IMR-90 (cell line): ENCODE measurements around the gene MECR. TPM values are rescaled to one million over a fixed set of nuclear protein-coding genes. Genes with fewer than 3 reads are reported as not detected.
"Not testable (repeated sequence)": the region's sequence is repeated elsewhere in the genome, so short reads cannot be mapped to it uniquely, and the experiment has no call there.

Experiments
- ATAC-seq: fragments of 200-7000 bp; cut with Tn5 transposase; 2 replicates; pipeline ENCODE4 v1.9.1; 2020; ENCODE audit warnings: low read depth, mild to moderate bottlenecking, moderate library complexity
- BruUV-seq: library from RNA; stranded (reverse); fragments of 400-500 nt; replicated peaks from 2 replicates; lab custom pipeline; 2021; lab: Mats Ljungman, UMichigan
- CTCF ChIA-PET: fragments of 300-600 bp; formaldehyde crosslinking; extraction: SDS; loops from one replicate; lab custom pipeline; 2021; ENCODE audit warnings: antibody characterized with exemption; lab: Yijun Ruan, JAX
- POLR2A ChIA-PET: fragments of 300-600 bp; sonication (Branson Sonifier 250); formaldehyde crosslinking; loops from one replicate; lab custom pipeline; 2022; ENCODE audit warnings: antibody characterized with exemption; ENCODE audit not compliant: unreplicated experiment; lab: Charles Lee
- DNase-seq: peaks from one replicate; pipeline ENCODE4 v3.0.0; 2013
- H2AFZ ChIP-seq: replicated peaks from 2 replicates; pipeline ENCODE3; 2013; ENCODE audit warnings: low read length, mild to moderate bottlenecking; ENCODE audit not compliant: poor library complexity
- H2AK5ac ChIP-seq: 2 replicates; pipeline ENCODE4 v1.6.1; 2013; ENCODE audit warnings: low read depth, low read length, inconsistent platforms
- H2AK9ac ChIP-seq: replicated peaks from 2 replicates; pipeline ENCODE3; 2013; ENCODE audit warnings: mild to moderate bottlenecking, low read depth, low read length, moderate library complexity; ENCODE audit not compliant: poor library complexity
- H2BK120ac ChIP-seq: 2 replicates; pipeline ENCODE4 v1.6.1; 2013; ENCODE audit warnings: low read depth, low read length, inconsistent platforms
- H2BK15ac ChIP-seq: 3 replicates; pipeline ENCODE4 v1.6.1; 2013; ENCODE audit warnings: low read depth, low read length, inconsistent platforms
- H2BK20ac ChIP-seq: 2 replicates; pipeline ENCODE4 v1.6.1; 2013; ENCODE audit warnings: low read depth, mild to moderate bottlenecking, inconsistent platforms, low read length, moderate library complexity
- H2BK5ac ChIP-seq: 2 replicates; pipeline ENCODE4 v1.6.1; 2013; ENCODE audit warnings: mild to moderate bottlenecking, low read depth, low read length, inconsistent platforms; ENCODE audit not compliant: poor library complexity, severe bottlenecking
- H3K14ac ChIP-seq: replicated peaks from 2 replicates; pipeline ENCODE4 v1.6.1; 2013; ENCODE audit warnings: low read depth, low read length, inconsistent platforms
- H3K18ac ChIP-seq: 2 replicates; pipeline ENCODE4 v1.6.1; 2013; ENCODE audit warnings: low read depth, low read length, control low read depth
- H3K23ac ChIP-seq: 2 replicates; pipeline ENCODE4 v1.6.1; 2013; ENCODE audit warnings: low read depth, low read length, inconsistent platforms
- H3K27ac ChIP-seq: 2 replicates; pipeline ENCODE4 v1.5.1; 2013; ENCODE audit warnings: mild to moderate bottlenecking, control low read depth, low read length; ENCODE audit not compliant: insufficient read depth
- H3K27me3 ChIP-seq: 2 replicates; pipeline ENCODE4 v1.6.1; 2013; ENCODE audit warnings: low read length; ENCODE audit not compliant: control insufficient read depth, insufficient read depth
- H3K36me3 ChIP-seq: 2 replicates; pipeline ENCODE4 v1.6.1; 2013; ENCODE audit warnings: low read length, mixed read lengths; ENCODE audit not compliant: control insufficient read depth, insufficient read depth
- H3K4ac ChIP-seq: 2 replicates; pipeline ENCODE4 v1.6.1; 2013; ENCODE audit warnings: low read depth, low read length, inconsistent platforms
- H3K4me1 ChIP-seq: 2 replicates; pipeline ENCODE4 v1.6.1; 2013; ENCODE audit warnings: low read length, mixed read lengths; ENCODE audit not compliant: control insufficient read depth, insufficient read depth
- H3K4me2 ChIP-seq: 2 replicates; pipeline ENCODE4 v1.6.1; 2013; ENCODE audit warnings: low read depth, mild to moderate bottlenecking, control low read depth, low read length, moderate library complexity
- H3K4me3 ChIP-seq: 2 replicates; pipeline ENCODE4 v1.5.1; 2013; ENCODE audit warnings: low read depth, mild to moderate bottlenecking, control low read depth, low read length, moderate library complexity; ENCODE audit not compliant: insufficient read depth
- H3K56ac ChIP-seq: 2 replicates; pipeline ENCODE4 v1.6.1; 2013; ENCODE audit warnings: low read length, inconsistent platforms; ENCODE audit not compliant: insufficient read depth; ENCODE audit errors: extremely low read depth
- H3K79me1 ChIP-seq, 2 experiments: 2 replicates each; pipeline ENCODE4 v1.6.1; 2013; ENCODE audit warnings: low read length in 2 of 2, inconsistent platforms in 1 of 2, low read depth in 1 of 2
- H3K9ac ChIP-seq: 2 replicates; pipeline ENCODE4 v1.6.1; 2013; ENCODE audit warnings: low read depth, low read length, control low read depth
- H3K9me1 ChIP-seq: 2 replicates; pipeline ENCODE4 v1.6.1; 2013; ENCODE audit warnings: low read length, inconsistent platforms; ENCODE audit not compliant: insufficient read depth
- H3K9me3 ChIP-seq: 2 replicates; pipeline ENCODE4 v1.6.1; 2013; ENCODE audit warnings: low read length; ENCODE audit not compliant: control insufficient read depth, insufficient read depth
- H4K20me1 ChIP-seq: 2 replicates; pipeline ENCODE4 v1.6.1; 2013; ENCODE audit warnings: low read length, inconsistent platforms; ENCODE audit not compliant: insufficient read depth
- H4K5ac ChIP-seq: 2 replicates; pipeline ENCODE4 v1.6.1; 2013; ENCODE audit warnings: mild to moderate bottlenecking, low read depth, low read length, control low read depth
- H4K8ac ChIP-seq, 2 experiments: 2 replicates each; pipeline ENCODE4 v1.6.1; 2013; ENCODE audit warnings: low read depth in 2 of 2, low read length in 2 of 2, control low read depth in 1 of 2, inconsistent platforms in 1 of 2
- H4K91ac ChIP-seq: 2 replicates; pipeline ENCODE4 v1.6.1; 2013; ENCODE audit warnings: low read depth, low read length, inconsistent platforms; ENCODE audit not compliant: insufficient read depth
- CTCF ChIP-seq: conservative IDR thresholded peaks from 2 replicates; pipeline ENCODE4 v1.5.1; 2012; ENCODE audit warnings: mild to moderate bottlenecking, low read depth, low read length, improper control_type of control experiment
- POLR2A ChIP-seq: IDR thresholded peaks from 2 replicates; pipeline ENCODE4 v1.6.1; 2012; ENCODE audit warnings: mild to moderate bottlenecking, low read depth, low read length
- RCOR1 ChIP-seq: IDR thresholded peaks from 2 replicates; pipeline ENCODE4 v1.6.1; 2012; ENCODE audit warnings: mild to moderate bottlenecking, low read length, improper control_type of control experiment; ENCODE audit not compliant: insufficient replicate concordance
- RFX5 ChIP-seq: IDR thresholded peaks from 2 replicates; pipeline ENCODE4 v1.8.0; 2012; ENCODE audit warnings: low read depth, mild to moderate bottlenecking, low read length, moderate library complexity
- WGBS, 2 experiments: methylation state at CpG; one replicate each; pipeline versions ENCODE4 v1.1.5 to v1.1.7; 2013; ENCODE audit warnings: missing lambda C conversion rate in 2 of 2; ENCODE audit not compliant: insufficient read length in 1 of 2; ENCODE audit errors: extremely low coverage in 2 of 2; 5-methylcytosine and 5-hydroxymethylcytosine counted together
- dilution Hi-C: fragments of 300-500 bp; cut with HindIII; formaldehyde crosslinking; loops from one replicate; pipeline ENCODE4 v1.14.3; 2018; ENCODE audit warnings: low sequenced_read_pairs; ENCODE audit not compliant: unreplicated experiment
- in situ Hi-C: fragments of 300-500 bp; cut with MboI; formaldehyde crosslinking; loops from 3 replicates; pipeline ENCODE4 v1.14.3; 2019; ENCODE audit warnings: low sequenced_read_pairs, inconsistent platforms, mixed read lengths
- intact Hi-C: fragments of 100-400 bp; cut with micrococcal nuclease; formaldehyde crosslinking; loops from 2 replicates; pipeline ENCODE4 v1.10.0; 2022
- polyA plus RNA-seq, 3 experiments: library from polyadenylated mRNA; depleted of rRNA; stranded (reverse); fragments of >200 nt; gene quantifications; 2 replicates each; pipeline ENCODE4 v1.2.3, GENCODE V29; 2012; ENCODE audit warnings: low replicate concordance in 1 of 3
- total RNA-seq: library from RNA; depleted of rRNA; stranded (reverse); fragments of >200 nt; gene quantifications from 2 replicates; pipeline ENCODE4 v1.2.3, GENCODE V29; 2012

MECR gene
- total and polyA plus RNA-seq, 2 of the 4 experiments (the other 2 are of a cell fraction), result 20.3 to 24.8 TPM

- Histone ChIP-seq H3K4ac (no peak overlapping the region), H3K4me3 (no peak overlapping the region), H3K23ac (no peak overlapping the region), H3K9me3 (no peaks in the 10 kb centered on the region), H3K79me1 (peaks cover 27 to 56% of the 10 kb centered on the region in 2 experiments), H3K27me3 (no peaks in the 10 kb centered on the region), H3K9ac (no peak overlapping the region), H3K18ac (no peak overlapping the region), H4K91ac (no peak overlapping the region), H2AK9ac (no peak overlapping the region), H3K4me2 (no peak overlapping the region), H3K56ac (no peak overlapping the region), H2BK120ac (no peak overlapping the region), H3K4me1 (0 out of 2 replicates have a peak, but pooled peaks cover 1% of the 10 kb centered on the region), H2AK5ac (no peak overlapping the region), H2BK5ac (no peak overlapping the region), H2BK20ac (no peak overlapping the region), H2BK15ac (no peak overlapping the region), H2AFZ (no peak overlapping the region), H4K20me1 (peaks cover 11% of the 10 kb centered on the region), H3K36me3 (peaks cover 75% of the 10 kb centered on the region), H4K5ac (no peak overlapping the region), H4K8ac (no peak overlapping the region), H3K14ac (no peak overlapping the region), H3K9me1 (peaks cover 7% of the 10 kb centered on the region), H3K27ac (no peak overlapping the region)
- dilution Hi-C loops (no loop called here), intact Hi-C loops (no loop called here), in situ Hi-C loops (no loop called here)
- DNase-seq (no peak), ATAC-seq (no peak)
- no TSS peak for BruUV-seq
- 100% methylated on average over 5 of the region's 8 CpGs; no CpG with 5 or more reads in 1 of the 2 experiments for WGBS, 2 experiments
- TF ChIP-seq CTCF (no peak), RCOR1 (no peak), POLR2A (no peak), RFX5 (no peak)
- ChIA-PET POLR2A (no interaction called here), CTCF (interaction anchor here (0.7 kb wide), 1 partner anchor 1146 kb away, joined by 4 read pairs; no protein-coding TSS in a partner anchor)
Observed at GRCh38 chr1:29152046-29152805, 78.5 kb downstream of the MECR start.

- H2AK9ac ChIP-seq, H3K4ac ChIP-seq, H3K56ac ChIP-seq, H4K8ac ChIP-seq, H3K9ac ChIP-seq, ATAC-seq, DNase-seq, H2AK5ac ChIP-seq, H3K23ac ChIP-seq, H3K14ac ChIP-seq, H3K18ac ChIP-seq, H2BK15ac ChIP-seq, H3K9me3 ChIP-seq, H3K9me1 ChIP-seq, H2BK120ac ChIP-seq, BruUV-seq, H3K27ac ChIP-seq, dilution Hi-C loops, H3K4me1 ChIP-seq, H3K27me3 ChIP-seq, CTCF ChIA-PET, H4K91ac ChIP-seq, H3K4me2 ChIP-seq, H2BK5ac ChIP-seq, POLR2A ChIA-PET, in situ Hi-C loops, H4K5ac ChIP-seq, H2AFZ ChIP-seq, intact Hi-C loops, H3K4me3 ChIP-seq, H2BK20ac ChIP-seq: not testable (repeated sequence)
- Histone ChIP-seq H3K79me1 (peaks cover 30 to 48% of the 10 kb centered on the region in 2 experiments), H4K20me1 (peaks cover 16% of the 10 kb centered on the region), H3K36me3 (peaks cover 70% of the 10 kb centered on the region)
- 100% methylated on average over 3 of the region's 9 CpGs; no CpG with 5 or more reads in 1 of the 2 experiments for WGBS, 2 experiments
Observed at GRCh38 chr1:29150346-29150745, 80.4 kb downstream of the MECR start.
